Measurements from ENCODE around the gene SAP130. TPM values are rescaled to one million over a fixed set of nuclear protein-coding genes. Genes with fewer than 3 reads are reported as not detected.

SAP130 gene
- total RNA-seq, 1 donor = 19.1 TPM

DNA sequence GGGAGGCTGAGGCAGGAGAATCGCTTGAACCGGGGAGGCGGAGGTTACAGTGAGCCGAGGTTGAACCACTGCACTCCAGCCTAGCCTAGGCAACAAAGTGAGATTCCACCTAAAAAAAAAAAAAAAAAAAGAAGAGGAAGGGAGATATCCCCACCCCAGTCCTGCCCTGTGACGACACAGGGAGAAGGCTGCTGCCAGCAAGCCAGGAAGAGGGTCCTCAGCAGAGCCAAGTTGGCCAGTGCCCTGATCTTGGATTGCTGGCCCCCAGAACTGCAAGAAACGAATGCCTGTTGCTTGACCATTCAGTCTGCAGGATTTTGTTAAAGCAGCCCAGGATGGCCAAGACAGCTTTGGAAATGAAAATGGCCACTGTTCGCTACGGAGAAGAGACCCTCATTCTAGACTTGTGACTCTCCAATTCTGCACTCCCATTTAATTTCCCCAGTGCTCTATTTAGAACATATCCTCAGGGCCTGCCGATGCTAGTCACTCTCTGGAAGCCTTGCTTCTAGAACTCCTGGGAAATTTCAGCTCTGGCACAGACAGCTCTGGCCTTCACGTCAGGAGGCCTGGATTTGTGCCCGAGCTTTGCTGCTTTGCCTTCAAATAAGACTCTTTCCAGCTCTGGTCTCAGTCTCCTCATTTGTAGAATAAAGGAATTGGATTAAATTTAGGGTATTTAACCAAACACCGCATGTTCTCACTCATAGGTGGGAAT is 126.4 kb downstream of the SAP130 start:
- no peak for DNase-seq (ENCODE audit: low read depth in 2 of 3, low spot score in 2 of 3)

DNA sequence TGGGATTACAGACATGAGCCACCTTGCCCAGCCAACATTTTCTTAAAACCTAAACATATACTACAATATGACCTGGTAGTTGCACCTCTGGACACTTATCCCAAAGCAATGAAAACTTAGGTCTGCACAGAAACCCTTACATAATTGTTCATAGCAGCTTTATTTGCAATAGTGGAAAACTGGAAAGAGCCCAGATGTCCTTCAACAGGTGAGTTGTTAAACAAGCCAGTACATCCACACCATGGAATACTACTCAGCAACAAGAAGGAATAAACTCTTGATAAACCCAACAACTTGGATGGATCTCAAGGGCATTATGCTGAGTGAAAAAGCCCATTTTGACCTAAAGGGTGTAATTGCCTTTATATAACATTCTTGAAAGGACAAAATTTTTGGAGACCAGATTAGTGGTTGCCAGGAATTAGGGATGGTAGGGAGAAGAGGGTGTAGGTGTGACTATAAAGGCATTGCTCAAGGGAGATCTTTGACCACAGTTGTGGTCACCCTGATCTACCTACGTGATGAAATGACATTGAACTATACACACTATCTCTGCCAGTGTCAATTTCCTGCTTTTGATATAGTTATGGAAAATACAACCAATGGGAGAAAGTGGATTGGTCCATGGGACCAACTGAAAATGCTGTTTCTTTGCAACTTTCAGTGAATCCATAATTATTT is 130.2 kb downstream of the SAP130 start:
- no peak for DNase-seq (ENCODE audit: low read depth in 2 of 3, low spot score in 2 of 3)

DNA sequence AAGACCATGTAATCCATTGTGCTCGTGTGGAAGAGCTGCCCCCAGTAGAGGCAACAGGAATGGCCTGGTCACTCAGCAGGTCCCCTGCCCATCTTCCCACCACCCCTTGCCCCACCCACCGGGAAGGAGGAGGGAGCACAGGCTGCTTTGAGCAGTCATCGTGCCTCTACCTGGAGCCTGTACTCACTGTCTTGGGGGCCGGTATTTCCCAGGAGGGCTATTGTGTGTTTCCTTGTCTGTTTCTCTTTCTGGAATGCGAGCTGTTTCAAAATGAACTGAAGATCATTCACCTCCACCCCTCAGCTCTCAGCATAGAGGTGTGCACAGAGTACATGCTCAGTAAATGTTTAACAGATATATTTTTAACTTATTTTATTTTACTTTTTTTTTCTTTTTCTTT is 134.4 kb downstream of the SAP130 start:
- DNase-seq (ENCODE audit: low read depth in 2 of 3, low spot score in 2 of 3) = no peak

DNA sequence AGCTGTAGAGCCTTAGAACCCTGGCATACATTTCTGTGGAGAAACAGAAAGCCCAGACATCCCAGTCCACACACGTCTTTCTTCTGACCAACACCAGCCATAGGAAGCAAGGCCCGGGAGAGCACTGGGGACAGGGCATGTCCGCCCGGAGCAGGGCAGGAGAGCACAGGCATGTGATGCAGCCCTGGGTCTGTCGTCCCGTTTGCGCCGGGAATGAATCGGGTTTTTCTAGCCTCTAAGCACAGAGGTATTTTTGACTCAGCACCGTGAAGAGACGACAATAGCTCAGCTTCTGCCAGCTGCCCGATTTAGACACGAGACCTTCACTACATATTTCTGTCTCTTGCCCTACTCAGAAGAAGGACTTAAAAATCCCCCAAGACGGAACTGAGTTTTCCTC is 134.8 kb downstream of the SAP130 start:
- no peak for DNase-seq (ENCODE audit: low read depth in 2 of 3, low spot score in 2 of 3)

DNA sequence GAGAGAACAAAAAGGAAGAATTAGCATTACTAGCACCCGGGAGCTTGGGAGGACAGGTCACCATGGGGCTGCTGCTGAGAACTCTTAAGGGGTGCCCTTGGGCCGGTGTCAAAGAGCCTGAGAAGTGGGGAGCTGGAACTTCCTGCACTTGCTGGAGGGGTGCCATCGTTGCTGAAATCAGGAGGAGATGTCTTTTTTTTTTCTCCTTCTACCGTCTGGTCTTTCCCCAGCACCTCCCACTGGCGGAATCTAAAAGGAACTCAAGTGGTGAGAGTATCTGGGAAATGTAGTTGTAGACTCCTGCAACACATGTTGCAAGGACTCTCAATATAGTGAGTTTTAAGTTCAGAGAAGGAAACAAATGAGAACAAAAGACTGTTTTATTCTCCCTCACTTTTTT is 136.0 kb downstream of the SAP130 start:
- peak in 2 of 3 donors; percentile 29 to 46 for DNase-seq (ENCODE audit: low read depth in 2 of 3, low spot score in 2 of 3)

Small RNAs within 50 kb of the gene (small RNA-seq; reads per million reads assigned to genes)
- gene AC012306.1 (not detected), gene AC108059.3 (not detected), gene RF00019 (not detected)

Other genes with a start within 250 kb of the SAP130 start
- 26.9 TPM for gene WDR33, start 216.9 kb downstream of the SAP130 start, total RNA-seq
- 21.0 TPM for gene POLR2D, start 169.9 kb downstream of the SAP130 start, total RNA-seq
- 11.8 TPM for gene AMMECR1L, start 142.1 kb downstream of the SAP130 start, total RNA-seq
- 41.7 TPM for gene UGGT1, start 63.1 kb upstream of the SAP130 start, total RNA-seq

All from hematopoietic multipotent progenitor cell (in vitro differentiated cells).